Body of pancreas (tissue), 4 donors: ENCODE data around the gene PVALEF.

Source experiments
- CTCF ChIP-seq, 7 experiments: fragments of 450-650 bp in 4 of 7; fragments of 200-600 bp in 3 of 7; sonication (generic) in 3 of 7; IDR thresholded peaks; one replicate each; pipeline ENCODE4 v1.5.1; 2016 to 2019; ENCODE audit warnings: antibody characterized with exemption in 7 of 7
- POLR2A ChIP-seq, 3 donors: fragments of 450-650 bp; IDR thresholded peaks; one replicate each; pipeline ENCODE4 v1.6.1; 2016; ENCODE audit warnings: antibody characterized with exemption in 3 of 3, mild to moderate bottlenecking in 2 of 3

DNA sequence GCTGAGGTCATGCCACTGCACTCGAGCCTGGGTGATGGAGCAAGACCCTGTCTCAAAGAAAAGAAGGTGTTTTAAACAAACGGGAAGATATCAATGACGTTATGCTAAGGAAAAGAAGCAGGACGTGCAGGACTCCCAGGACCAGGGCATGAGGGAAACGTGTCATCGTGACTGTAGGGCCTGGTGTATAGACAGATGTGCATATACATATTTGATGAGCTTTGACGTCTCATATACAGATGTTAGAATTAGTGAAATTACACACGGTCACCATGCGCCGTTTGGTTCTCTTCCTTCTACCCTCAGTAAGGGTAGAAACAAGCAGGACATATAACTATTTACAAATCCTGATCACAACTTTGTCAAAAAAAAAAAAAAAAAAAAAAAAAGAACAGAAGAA is 17.6 kb upstream of the PVALEF start:
- no peak for TF ChIP-seq POLR2A (IDR thresholded peaks at IDR 0.05)
- TF ChIP-seq CTCF (IDR thresholded peaks at IDR 0.05): no peak
